Right cardiac atrium (tissue), 5 donors: ENCODE data around the gene LDLRAD4. TPM values are rescaled to one million over a fixed set of nuclear protein-coding genes. Genes with fewer than 3 reads are reported as not detected.
"Not testable (repeated sequence)": the region's sequence is repeated elsewhere in the genome, so short reads cannot be mapped to it uniquely, and the experiment has no call there.

Experiments used
- ATAC-seq, 2 donors: fragments of 200-7000 bp; cut with Tn5 transposase; one replicate each; pipeline versions ENCODE4 v1.8.0 to v1.9.1; 2020; ENCODE audit warnings: moderate library complexity in 2 of 2, mild to moderate bottlenecking in 1 of 2
- DNase-seq, 3 donors: peaks; one replicate each; pipeline ENCODE4 v3.0.0-alpha.2; 2020
- H3K27ac ChIP-seq: one replicate; pipeline ENCODE4 v1.5.1; 2013; ENCODE audit warnings: mild to moderate bottlenecking, low read length, control low read depth, moderate library complexity
- H3K27me3 ChIP-seq: one replicate; pipeline ENCODE4 v1.6.1; 2013; ENCODE audit not compliant: control insufficient read depth, insufficient read depth
- H3K4me1 ChIP-seq: one replicate; pipeline ENCODE4 v1.6.1; 2013; ENCODE audit warnings: low read length; ENCODE audit not compliant: control insufficient read depth, insufficient read depth
- H3K4me3 ChIP-seq: one replicate; pipeline ENCODE4 v1.5.1; 2013; ENCODE audit warnings: low read length, control low read depth
- H3K9me3 ChIP-seq: one replicate; pipeline ENCODE4 v1.6.1; 2013; ENCODE audit warnings: low read length; ENCODE audit not compliant: control insufficient read depth
- WGBS: extraction: QIAGEN DNeasy Blood & Tissue Kit; methylation state at CpG from one replicate; pipeline ENCODE4 v1.1.7; 2013; 5-methylcytosine and 5-hydroxymethylcytosine counted together
- intact Hi-C, 4 donors: fragments of 100-400 bp; cut with DNase I; formaldehyde crosslinking; loops; one replicate each; pipeline versions ENCODE4 v1.11.0 to v1.14.0; 2022 to 2023
- polyA plus RNA-seq: library from polyadenylated mRNA; stranded (reverse); fragments of 200-250 nt; gene quantifications from one replicate; pipeline ENCODE4 v1.2.3, GENCODE V29; 2013
- total RNA-seq, 4 donors: library from RNA; stranded (reverse); fragmentation: NEBNext Ultra II Directional; extraction: Animal tissue kit (Norgen Biotek cat#: 25700); gene quantifications; one replicate each; pipeline ENCODE4 v1.2.1, GENCODE V29; 2021
- donor health status: healthy with polysubstance abuse.
- donor health status: DM: no; HTN: yes; CAD: no.
- donor health status: DM: no; HTN: no; CAD: no.
- donor health status: DM: no; HTN: yes; CAD: no; lungs with severe emphysema.
- donor health status: DM: yes; HTN: yes; CAD: no.

Gene LDLRAD4
- total and polyA plus RNA-seq, 5 donors: 25.7 to 159 (median 68.1) TPM

GRCh38 chr18:13605477-13605876 lies 386.9 kb downstream of the LDLRAD4 start:
- whole genome bisulfite sequencing: 93% methylated on average over 5 of the region's 5 CpGs

DNA sequence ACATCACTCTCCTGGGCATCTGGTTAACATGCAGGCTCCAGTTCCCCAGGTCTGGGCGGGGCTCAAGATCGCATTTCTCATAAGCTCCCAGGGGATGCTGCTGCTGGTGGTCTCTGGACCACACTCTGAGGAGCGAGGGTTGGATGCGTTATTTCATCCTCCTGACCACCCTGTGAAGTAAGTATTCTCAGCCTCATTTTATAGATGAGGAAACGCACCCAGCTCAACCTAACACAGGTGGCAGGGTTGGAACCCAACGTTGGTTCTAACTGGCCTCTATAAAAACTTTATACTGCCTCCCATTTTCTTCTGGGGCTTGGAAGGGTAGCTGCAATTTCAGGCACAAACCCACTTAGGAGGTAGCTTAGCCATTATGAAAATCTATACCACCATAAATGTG lies 387.3 kb downstream of the LDLRAD4 start:
- no peak for ATAC-seq
- no peak for DNase-seq
- H3K4me3 ChIP-seq: no peak overlapping the region
- H3K9me3 ChIP-seq: no peaks in the 10 kb centered on the region
- no peaks in the 10 kb centered on the region for H3K27me3 ChIP-seq
- no peak overlapping the region for H3K27ac ChIP-seq
- intact Hi-C loops: loop anchor here in 1 of 4 donors (10.0 kb wide), 1 partner anchor 59 kb away; no protein-coding TSS in a partner anchor
- WGBS: 96% methylated on average over 6 of the region's 6 CpGs
- H3K4me1 ChIP-seq: peaks cover 2% of the 10 kb centered on the region

More at GRCh38 chr18:13605477-13605876, 386.9 kb downstream of the LDLRAD4 start:
- Histone ChIP-seq H3K4me3 (no peak overlapping the region), H3K4me1 (peaks cover under 1% of the 10 kb centered on the region), H3K27me3 (no peaks in the 10 kb centered on the region), H3K9me3 (no peaks in the 10 kb centered on the region), H3K27ac (no peak overlapping the region)
- no peak for DNase-seq
- intact Hi-C loops: loop anchor here in 1 of 4 donors (10.0 kb wide), 1 partner anchor 59 kb away; no protein-coding TSS in a partner anchor
- ATAC-seq: no peak

DNA sequence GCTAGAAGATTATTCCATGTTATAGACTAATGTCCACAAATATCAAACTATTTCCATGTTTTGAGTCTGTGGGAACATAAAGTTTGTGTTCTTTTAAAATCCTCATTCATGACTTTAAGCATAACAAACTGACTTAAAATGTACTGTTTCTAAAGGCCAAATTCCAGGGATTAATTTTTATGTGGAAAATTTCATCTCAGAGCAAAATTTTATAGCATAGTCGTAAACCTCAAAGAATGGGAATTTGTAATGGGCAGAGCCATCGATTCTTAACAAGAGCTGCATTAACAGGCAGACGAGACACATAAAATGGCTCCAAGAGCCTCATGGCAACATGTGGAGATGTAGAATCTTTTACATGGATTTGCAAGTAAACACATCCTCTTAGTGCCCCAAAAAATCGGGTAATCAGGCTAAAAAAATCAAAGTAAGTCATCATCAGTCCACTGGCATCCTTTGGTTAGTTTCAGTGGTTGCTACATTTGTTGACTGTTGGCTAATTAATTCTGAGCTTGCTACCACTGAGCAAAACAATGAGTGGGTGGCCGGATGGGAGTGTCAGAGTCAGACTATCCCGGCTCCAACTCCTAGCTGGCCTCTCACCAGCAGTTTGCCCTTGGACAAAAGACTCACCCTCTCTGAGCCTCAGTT lies 388.2 kb downstream of the LDLRAD4 start:
- no peak overlapping the region for H3K27ac ChIP-seq
- DNase-seq (no peak), ATAC-seq (no peak)
- no peak overlapping the region for H3K4me3 ChIP-seq
- intact Hi-C loops: loop anchor here in 1 of 4 donors (10.0 kb wide), 1 partner anchor 58 kb away; no protein-coding TSS in a partner anchor
- H3K9me3 ChIP-seq: no peaks in the 10 kb centered on the region
- H3K4me1 ChIP-seq: peaks cover 2% of the 10 kb centered on the region
- WGBS: 67% methylated on average over 6 of the region's 6 CpGs
- no peaks in the 10 kb centered on the region for H3K27me3 ChIP-seq

DNA sequence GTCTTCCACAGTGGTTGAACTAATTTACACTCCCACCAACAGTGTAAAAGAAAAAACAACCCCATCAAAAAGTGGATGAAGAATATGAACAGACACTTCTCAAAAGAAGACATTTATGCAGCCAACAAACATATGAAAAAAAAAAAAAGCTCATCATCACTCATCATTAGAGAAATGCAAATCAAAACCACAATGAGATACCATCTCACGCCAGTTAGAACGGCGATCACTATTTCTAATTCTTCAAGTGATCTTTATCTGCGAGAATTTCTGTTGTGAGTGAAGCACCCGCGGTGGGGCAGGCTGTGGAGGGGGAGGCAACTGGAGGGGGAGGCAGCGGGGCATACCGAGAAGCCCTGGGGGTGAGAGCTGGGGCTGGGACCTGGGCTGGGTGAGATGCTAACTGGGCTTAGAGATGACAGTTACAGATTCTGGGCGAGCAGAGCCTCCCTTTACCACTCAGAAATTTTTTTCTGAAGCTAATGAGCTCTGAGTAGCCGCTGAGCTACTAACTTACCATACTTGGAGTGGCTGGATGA lies 389.5 kb downstream of the LDLRAD4 start:
- 89% methylated on average over 10 of the region's 10 CpGs for WGBS
- intact Hi-C loops: loop anchor here in 1 of 4 donors (10.0 kb wide), 1 partner anchor 57 kb away; no protein-coding TSS in a partner anchor
- H3K4me1 ChIP-seq, H3K27me3 ChIP-seq, H3K27ac ChIP-seq, DNase-seq, H3K4me3 ChIP-seq, H3K9me3 ChIP-seq, ATAC-seq: not testable (repeated sequence)

DNA sequence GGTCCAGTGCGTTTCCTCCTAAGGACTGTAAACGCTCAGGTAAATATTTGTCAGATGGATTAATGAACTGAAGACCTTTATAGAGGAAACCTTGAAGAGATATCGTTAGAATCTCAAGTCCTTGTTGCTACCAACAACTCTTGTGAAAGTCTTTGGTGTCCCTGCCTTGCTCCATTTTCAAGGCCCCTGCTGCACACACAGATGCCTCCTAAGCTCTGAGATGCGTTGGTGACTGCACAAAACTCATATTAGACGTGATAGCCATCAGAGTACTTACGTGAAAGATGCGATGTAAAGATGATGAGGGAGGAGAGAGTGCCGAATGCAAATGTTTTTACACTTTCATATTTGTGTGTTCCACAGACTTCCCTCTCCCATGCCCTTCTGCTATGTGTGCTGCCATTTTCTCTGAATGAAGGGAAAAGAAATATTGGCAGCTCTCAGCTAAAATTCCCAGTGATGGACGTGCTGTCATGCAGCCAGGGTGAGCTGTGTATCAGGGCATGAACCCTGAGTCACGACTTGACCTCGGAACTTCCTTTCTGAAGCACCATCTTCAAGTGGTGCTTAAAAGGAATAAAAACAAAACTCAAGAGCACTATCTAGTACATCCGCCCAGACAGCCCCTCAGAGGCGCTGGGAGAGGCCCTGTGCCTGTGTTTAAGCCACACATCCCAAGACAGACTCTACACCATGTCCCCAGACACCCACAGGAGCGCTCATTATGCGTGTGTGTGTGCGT lies 390.4 kb downstream of the LDLRAD4 start:
- Histone ChIP-seq H3K4me1 (peaks cover 2% of the 10 kb centered on the region), H3K4me3 (no peak overlapping the region), H3K27me3 (no peaks in the 10 kb centered on the region), H3K9me3 (no peaks in the 10 kb centered on the region), H3K27ac (no peak overlapping the region)
- no peak for DNase-seq
- 77% methylated on average over 16 of the region's 16 CpGs for WGBS
- ATAC-seq: no peak
- intact Hi-C loops: loop anchor here in 1 of 4 donors (10.0 kb wide), 1 partner anchor 56 kb away; no protein-coding TSS in a partner anchor

GRCh38 chr18:13610555-13611141 lies 392.1 kb downstream of the LDLRAD4 start:
- no peaks in the 10 kb centered on the region for H3K27me3 ChIP-seq
- peaks cover 4% of the 10 kb centered on the region for H3K4me1 ChIP-seq
- H3K27ac ChIP-seq: peak overlapping the region; percentile 92
- H3K9me3 ChIP-seq: no peaks in the 10 kb centered on the region
- ATAC-seq (no peak), DNase-seq (no peak)
- WGBS: 43% methylated on average over 11 of the region's 11 CpGs
- peak overlapping the region; percentile 46 for H3K4me3 ChIP-seq
- intact Hi-C loops: loop anchor here in 2 of 4 donors (5.0 kb wide), 2 partner anchors 43 to 48 kb away; no protein-coding TSS in a partner anchor

GRCh38 chr18:13611142-13611600 lies 392.6 kb downstream of the LDLRAD4 start:
- WGBS: 5% methylated on average over 14 of the region's 14 CpGs
- intact Hi-C loops: loop anchor here in 2 of 4 donors (5.0 kb wide), 2 partner anchors 44 to 49 kb away; no protein-coding TSS in a partner anchor
- Histone ChIP-seq H3K9me3 (no peaks in the 10 kb centered on the region), H3K27ac (peak overlapping the region; percentile 92), H3K4me3 (peak overlapping the region; percentile 46), H3K4me1 (peaks cover 4% of the 10 kb centered on the region), H3K27me3 (no peaks in the 10 kb centered on the region)
- ATAC-seq: peak; percentile 67 to 72
- DNase-seq: peak; percentile 80 to 86 (median 81)

DNA sequence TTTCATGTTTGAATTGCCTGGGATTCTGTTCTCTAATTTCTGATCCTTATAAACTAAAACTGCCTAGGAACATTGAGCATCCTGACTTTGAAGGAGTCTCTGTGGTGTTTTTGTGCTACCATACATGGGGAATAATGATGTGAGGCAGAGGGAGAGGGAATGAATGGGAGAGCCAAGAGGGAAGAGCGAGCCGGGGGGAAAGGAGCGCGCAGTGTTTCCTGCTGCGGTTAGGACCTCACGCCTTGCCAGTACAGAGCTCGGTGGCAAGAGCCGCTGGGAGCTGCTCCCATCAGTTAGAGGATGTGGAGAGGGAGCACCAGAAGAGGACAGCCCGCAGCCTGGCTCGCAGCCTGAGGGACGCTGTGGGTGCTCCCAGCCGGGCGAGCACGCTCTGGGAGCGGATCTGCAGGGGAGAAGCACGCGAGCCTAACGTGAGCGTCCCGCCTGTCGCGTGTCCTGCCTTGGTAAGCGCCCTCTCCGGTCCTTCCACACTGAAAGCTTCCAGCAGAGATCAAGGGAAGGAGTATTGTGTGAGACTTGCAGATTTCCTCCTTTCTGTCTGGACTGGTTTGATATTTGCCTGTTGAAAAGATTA lies 393.1 kb downstream of the LDLRAD4 start:
- Histone ChIP-seq H3K4me1 (peaks cover 4% of the 10 kb centered on the region), H3K27me3 (no peaks in the 10 kb centered on the region), H3K27ac (peak overlapping the region; percentile 92), H3K9me3 (no peaks in the 10 kb centered on the region), H3K4me3 (peak overlapping the region; percentile 46)
- 2% methylated on average over 24 of the region's 24 CpGs for WGBS
- ATAC-seq (peak; percentile 70 to 84), DNase-seq (peak; percentile 75 to 89 (median 87))
- intact Hi-C loops: loop anchor here in 2 of 4 donors (5.0 kb wide), 2 partner anchors 44 to 49 kb away; no protein-coding TSS in a partner anchor

GRCh38 chr18:13612196-13612997 lies 393.8 kb downstream of the LDLRAD4 start:
- peak overlapping the region; percentile 92 for H3K27ac ChIP-seq
- WGBS: 38% methylated on average over 20 of the region's 20 CpGs
- DNase-seq (no peak), ATAC-seq (peak; percentile 28 to 29)
- H3K4me3 ChIP-seq: peak overlapping the region; percentile 46
- H3K27me3 ChIP-seq: no peaks in the 10 kb centered on the region
- H3K9me3 ChIP-seq: no peaks in the 10 kb centered on the region
- H3K4me1 ChIP-seq: peaks cover 4% of the 10 kb centered on the region
- intact Hi-C loops: loop anchor here in 2 of 4 donors (5.0 kb wide), 2 partner anchors 45 to 50 kb away; no protein-coding TSS in a partner anchor
